Measurements from ENCODE around the gene EPAS1. TPM values are rescaled to one million over a fixed set of nuclear protein-coding genes. Genes with fewer than 3 reads are reported as not detected.

Gene EPAS1
- total RNA-seq, 2 experiments from 2014 or later: 4.2 to 5.4 TPM

DNA sequence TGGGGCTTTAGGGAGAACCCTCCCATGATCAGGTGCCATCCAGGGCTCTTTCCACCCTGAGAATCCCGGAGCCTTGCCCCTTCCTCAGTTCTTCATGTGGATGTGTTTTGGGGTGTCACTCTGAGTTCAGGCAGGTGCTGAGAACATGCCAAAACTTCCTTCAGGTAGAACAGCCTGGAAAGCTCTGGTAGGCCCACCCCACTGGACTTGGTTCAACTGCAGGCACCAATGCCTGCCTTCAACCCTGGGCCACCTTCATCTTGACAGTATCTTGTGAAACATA, 85.8 kb downstream of the EPAS1 start:
- Histone ChIP-seq H3K36me3 (ENCODE audit: insufficient read depth, low read length) (no peaks in the 10 kb centered on the region), H3K4me1 (ENCODE audit: insufficient read depth, low read length) (peaks cover 2% of the 10 kb centered on the region), H3K9me3 (ENCODE audit: control insufficient read depth in 1 of 2, insufficient read depth in 1 of 2, low read length in 2 of 2) (no peaks in the 10 kb centered on the region), H3K27me3 (ENCODE audit: control insufficient read depth in 1 of 2, insufficient read depth in 2 of 2, low read length in 2 of 2) (no peaks in the 10 kb centered on the region), H3K27ac (ENCODE audit: low read depth in 1 of 2, low read length in 2 of 2) (no peak overlapping the region), H3K4me3 (ENCODE audit: low read length) (no peak overlapping the region)
- no peaks in the 10 kb centered on the region for H3K36me3 Mint-ChIP-seq (ENCODE audit: low read depth)
- no peaks in the 10 kb centered on the region for H3K27me3 Mint-ChIP-seq
- ChIA-PET POLR2A (no interaction called here), CTCF (no interaction called here)
- no peaks in the 10 kb centered on the region for H3K9me3 Mint-ChIP-seq
- intact Hi-C loops (cut with DNase I, micrococcal nuclease): no loop called here
- no peak for ATAC-seq (ENCODE audit: poor library complexity)
- H3K4me1 Mint-ChIP-seq (ENCODE audit: low read depth): no peaks in the 10 kb centered on the region
- no peak for DNase-seq
- H3K27ac Mint-ChIP-seq: no peak overlapping the region
- TF ChIP-seq, protein P1, sequence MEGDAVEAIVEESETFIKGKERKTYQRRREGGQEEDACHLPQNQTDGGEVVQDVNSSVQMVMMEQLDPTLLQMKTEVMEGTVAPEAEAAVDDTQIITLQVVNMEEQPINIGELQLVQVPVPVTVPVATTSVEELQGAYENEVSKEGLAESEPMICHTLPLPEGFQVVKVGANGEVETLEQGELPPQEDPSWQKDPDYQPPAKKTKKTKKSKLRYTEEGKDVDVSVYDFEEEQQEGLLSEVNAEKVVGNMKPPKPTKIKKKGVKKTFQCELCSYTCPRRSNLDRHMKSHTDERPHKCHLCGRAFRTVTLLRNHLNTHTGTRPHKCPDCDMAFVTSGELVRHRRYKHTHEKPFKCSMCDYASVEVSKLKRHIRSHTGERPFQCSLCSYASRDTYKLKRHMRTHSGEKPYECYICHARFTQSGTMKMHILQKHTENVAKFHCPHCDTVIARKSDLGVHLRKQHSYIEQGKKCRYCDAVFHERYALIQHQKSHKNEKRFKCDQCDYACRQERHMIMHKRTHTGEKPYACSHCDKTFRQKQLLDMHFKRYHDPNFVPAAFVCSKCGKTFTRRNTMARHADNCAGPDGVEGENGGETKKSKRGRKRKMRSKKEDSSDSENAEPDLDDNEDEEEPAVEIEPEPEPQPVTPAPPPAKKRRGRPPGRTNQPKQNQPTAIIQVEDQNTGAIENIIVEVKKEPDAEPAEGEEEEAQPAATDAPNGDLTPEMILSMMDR (IDR thresholded peaks at IDR 0.05): no peak
- no peak overlapping the region for H3K4me3 Mint-ChIP-seq

DNA sequence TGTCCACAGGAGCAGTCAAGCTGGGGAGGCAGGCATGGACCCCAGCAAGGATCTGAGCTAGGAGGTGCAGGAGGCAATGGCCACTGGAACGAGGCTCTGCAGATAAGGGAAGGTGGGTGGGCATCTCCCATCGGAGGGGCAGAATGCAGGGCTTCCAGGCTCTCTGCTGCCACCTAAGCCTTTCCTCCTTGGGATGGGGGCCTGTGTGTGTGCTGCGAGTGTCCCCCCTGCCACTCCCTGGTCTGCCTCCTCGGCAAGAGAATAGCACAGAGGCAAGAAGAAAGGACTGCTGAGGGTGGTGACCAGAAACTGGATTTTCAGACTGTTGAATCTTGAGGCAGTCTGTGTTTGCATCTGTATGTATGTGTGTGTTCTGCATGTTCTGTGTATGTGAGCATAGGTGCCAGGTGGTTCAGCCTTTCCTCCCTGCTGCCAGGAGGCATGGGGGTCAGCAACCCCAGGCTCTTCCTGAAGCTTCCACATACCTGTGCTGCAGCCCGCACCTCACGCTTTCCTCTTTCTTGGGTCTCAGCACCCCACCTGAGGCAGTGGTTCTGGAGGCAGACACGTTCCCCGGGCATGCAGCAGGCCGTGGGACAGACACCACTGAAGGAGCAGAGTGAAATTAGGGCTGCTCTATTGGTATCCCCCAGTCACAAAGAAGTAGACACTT, 86.7 kb downstream of the EPAS1 start:
- no peaks in the 10 kb centered on the region for H3K27me3 ChIP-seq (ENCODE audit: control insufficient read depth in 1 of 2, insufficient read depth in 2 of 2, low read length in 2 of 2)
- no peaks in the 10 kb centered on the region for H3K9me3 Mint-ChIP-seq
- intact Hi-C loops (cut with DNase I, micrococcal nuclease): no loop called here
- no peaks in the 10 kb centered on the region for H3K36me3 ChIP-seq (ENCODE audit: insufficient read depth, low read length)
- H3K9me3 ChIP-seq (ENCODE audit: control insufficient read depth in 1 of 2, insufficient read depth in 1 of 2, low read length in 2 of 2): no peaks in the 10 kb centered on the region
- H3K4me3 ChIP-seq (ENCODE audit: low read length): no peak overlapping the region
- POLR2A ChIA-PET: no interaction called here
- peaks cover 2% of the 10 kb centered on the region for H3K4me1 ChIP-seq (ENCODE audit: insufficient read depth, low read length)
- H3K4me1 Mint-ChIP-seq (ENCODE audit: low read depth): no peaks in the 10 kb centered on the region
- no peaks in the 10 kb centered on the region for H3K36me3 Mint-ChIP-seq (ENCODE audit: low read depth)
- no peaks in the 10 kb centered on the region for H3K27me3 Mint-ChIP-seq
- CTCF ChIA-PET: no interaction called here
- H3K4me3 Mint-ChIP-seq: no peak overlapping the region
- H3K27ac ChIP-seq (ENCODE audit: low read depth in 1 of 2, low read length in 2 of 2): no peak overlapping the region
- DNase-seq (no peak), ATAC-seq (ENCODE audit: poor library complexity) (no peak)
- H3K27ac Mint-ChIP-seq: no peak overlapping the region
- TF ChIP-seq, protein P1 (IDR thresholded peaks at IDR 0.05): no peak

DNA sequence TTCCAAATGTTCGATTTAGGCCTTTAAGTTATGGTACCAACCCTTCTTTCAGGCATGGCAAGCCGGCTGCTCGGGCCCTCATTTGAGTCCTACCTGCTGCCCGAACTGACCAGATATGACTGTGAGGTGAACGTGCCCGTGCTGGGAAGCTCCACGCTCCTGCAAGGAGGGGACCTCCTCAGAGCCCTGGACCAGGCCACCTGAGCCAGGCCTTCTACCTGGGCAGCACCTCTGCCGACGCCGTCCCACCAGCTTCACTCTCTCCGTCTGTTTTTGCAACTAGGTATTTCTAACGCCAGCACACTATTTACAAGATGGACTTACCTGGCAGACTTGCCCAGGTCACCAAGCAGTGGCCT, 87.2 kb downstream of the EPAS1 start:
- no peak for ATAC-seq (ENCODE audit: poor library complexity)
- peaks cover 2% of the 10 kb centered on the region for H3K4me1 ChIP-seq (ENCODE audit: insufficient read depth, low read length)
- no peaks in the 10 kb centered on the region for H3K9me3 ChIP-seq (ENCODE audit: control insufficient read depth in 1 of 2, insufficient read depth in 1 of 2, low read length in 2 of 2)
- no peak overlapping the region for H3K27ac ChIP-seq (ENCODE audit: low read depth in 1 of 2, low read length in 2 of 2)
- intact Hi-C loops (cut with DNase I, micrococcal nuclease): no loop called here
- no peaks in the 10 kb centered on the region for H3K36me3 ChIP-seq (ENCODE audit: insufficient read depth, low read length)
- TF ChIP-seq, protein P1 (IDR thresholded peaks at IDR 0.05): no peak
- Mint-ChIP-seq H3K27ac (no peak overlapping the region), H3K36me3 (ENCODE audit: low read depth) (no peaks in the 10 kb centered on the region), H3K9me3 (no peaks in the 10 kb centered on the region), H3K4me1 (ENCODE audit: low read depth) (no peaks in the 10 kb centered on the region), H3K27me3 (no peaks in the 10 kb centered on the region), H3K4me3 (no peak overlapping the region)
- no peak overlapping the region for H3K4me3 ChIP-seq (ENCODE audit: low read length)
- no peak for DNase-seq
- CTCF ChIA-PET: no interaction called here
- H3K27me3 ChIP-seq (ENCODE audit: control insufficient read depth in 1 of 2, insufficient read depth in 2 of 2, low read length in 2 of 2): no peaks in the 10 kb centered on the region
- POLR2A ChIA-PET: no interaction called here

Data from CD4-positive, alpha-beta T cell (primary cell).